C4-2B (cell line): ENCODE results near the gene SP4.

Experiments used
- ZFX ChIP-seq: fragments of 450-650 bp; IDR thresholded peaks from 2 replicates; pipeline ENCODE4 v1.6.1; 2017
- TF ChIP-seq, protein P1 (sequence below): fragments of 450-650 bp; conservative IDR thresholded peaks from 2 replicates; pipeline ENCODE4 v1.5.1; 2017; ENCODE audit warnings: mild to moderate bottlenecking

DNA sequence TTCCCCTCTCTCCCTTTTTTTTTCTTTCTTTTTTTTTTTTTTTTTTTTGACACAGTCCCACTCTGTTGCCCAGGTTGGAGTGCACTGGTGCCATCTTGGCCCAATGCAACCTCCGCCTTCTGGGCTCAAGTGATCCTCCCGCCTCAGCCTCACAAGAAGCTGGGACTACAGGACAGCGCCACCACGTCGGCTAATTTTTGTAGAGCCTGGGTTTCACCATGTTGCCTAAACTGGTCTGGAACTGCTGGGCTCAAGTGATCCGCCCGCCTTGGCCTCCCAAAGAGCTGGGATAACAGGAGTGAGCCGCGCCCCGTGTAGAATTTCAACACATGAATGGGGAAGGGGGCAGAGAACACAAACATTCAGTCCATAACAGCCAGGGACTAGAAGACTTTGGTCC, 2.6 kb upstream of the SP4 start:
- TF ChIP-seq, protein P1, sequence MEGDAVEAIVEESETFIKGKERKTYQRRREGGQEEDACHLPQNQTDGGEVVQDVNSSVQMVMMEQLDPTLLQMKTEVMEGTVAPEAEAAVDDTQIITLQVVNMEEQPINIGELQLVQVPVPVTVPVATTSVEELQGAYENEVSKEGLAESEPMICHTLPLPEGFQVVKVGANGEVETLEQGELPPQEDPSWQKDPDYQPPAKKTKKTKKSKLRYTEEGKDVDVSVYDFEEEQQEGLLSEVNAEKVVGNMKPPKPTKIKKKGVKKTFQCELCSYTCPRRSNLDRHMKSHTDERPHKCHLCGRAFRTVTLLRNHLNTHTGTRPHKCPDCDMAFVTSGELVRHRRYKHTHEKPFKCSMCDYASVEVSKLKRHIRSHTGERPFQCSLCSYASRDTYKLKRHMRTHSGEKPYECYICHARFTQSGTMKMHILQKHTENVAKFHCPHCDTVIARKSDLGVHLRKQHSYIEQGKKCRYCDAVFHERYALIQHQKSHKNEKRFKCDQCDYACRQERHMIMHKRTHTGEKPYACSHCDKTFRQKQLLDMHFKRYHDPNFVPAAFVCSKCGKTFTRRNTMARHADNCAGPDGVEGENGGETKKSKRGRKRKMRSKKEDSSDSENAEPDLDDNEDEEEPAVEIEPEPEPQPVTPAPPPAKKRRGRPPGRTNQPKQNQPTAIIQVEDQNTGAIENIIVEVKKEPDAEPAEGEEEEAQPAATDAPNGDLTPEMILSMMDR: no peak
- TF ChIP-seq ZFX: no peak
